ENCODE results near the gene TNFAIP6.
"Not testable (repeated sequence)": the region's sequence is repeated elsewhere in the genome, so short reads cannot be mapped to it uniquely, and the experiment has no call there.

The TNFAIP6 gene

DNA sequence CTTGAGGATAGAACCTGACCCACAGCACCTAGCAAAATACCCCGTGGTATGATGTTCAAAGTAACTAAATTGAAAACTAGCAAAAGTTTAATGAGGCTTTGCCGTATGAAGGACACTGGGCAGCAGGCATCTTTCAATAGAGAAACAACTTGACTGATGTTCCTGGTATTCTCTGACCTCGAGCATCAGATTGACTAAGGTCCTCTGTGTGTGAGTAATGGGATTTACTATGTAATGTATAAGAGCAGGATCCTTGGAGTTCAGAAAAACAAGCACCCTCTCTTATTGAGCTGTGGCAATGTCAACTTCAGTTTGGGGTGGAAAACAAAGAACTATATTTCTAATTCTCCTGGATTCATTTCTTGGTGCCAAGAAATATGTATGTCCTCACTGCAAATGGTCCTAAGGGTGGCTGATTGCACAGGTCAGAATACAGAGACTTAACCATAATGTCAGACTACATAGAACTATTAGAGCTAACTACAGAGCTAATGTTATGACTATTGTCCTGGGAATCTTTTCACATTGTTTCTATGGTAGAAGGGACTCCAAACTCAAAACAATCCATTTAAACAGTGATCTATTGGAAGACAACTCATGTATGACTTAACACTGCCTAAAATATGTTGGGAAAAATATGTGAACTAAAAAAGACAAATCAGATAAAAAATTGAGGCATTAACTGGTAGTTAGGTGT, 4.4 kb downstream of the TNFAIP6 start:
- no peak for DNase-seq

DNA sequence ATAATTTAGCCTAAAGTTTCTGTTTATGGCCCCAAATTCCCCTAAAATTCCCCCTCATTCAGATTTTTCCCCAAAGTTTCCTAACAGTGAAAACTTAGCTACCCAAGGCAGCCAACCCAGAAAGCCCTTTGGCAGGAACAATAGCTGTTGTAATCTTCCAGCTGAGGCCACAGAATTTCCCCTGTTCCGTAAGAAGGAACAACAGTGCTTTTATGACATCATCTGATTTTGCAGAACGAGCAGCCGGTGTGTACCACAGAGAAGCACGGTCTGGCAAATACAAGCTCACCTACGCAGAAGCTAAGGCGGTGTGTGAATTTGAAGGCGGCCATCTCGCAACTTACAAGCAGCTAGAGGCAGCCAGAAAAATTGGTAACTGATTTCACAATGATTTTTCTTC, 6.3 kb downstream of the TNFAIP6 start:
- DNase-seq: peak; percentile 83 to 87

DNA sequence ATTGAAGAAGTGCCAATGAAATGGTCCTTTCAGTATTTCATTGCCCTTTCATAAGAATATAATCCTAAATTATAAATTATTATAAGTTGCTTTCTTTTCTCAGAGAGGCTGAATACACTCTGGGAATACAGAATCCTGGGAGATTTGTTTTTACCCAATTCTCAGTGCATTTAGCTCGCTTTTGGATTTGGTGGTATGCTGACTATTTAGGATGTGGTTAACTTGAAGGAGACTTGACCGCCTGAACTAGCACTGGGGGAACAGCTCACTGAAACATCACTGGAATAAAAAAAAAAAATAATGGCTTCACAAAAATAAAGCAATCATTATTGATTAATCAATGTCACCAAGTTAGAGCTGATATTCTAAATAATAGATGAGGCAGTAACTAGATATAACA, 10.2 kb downstream of the TNFAIP6 start:
- no peak for DNase-seq

DNA sequence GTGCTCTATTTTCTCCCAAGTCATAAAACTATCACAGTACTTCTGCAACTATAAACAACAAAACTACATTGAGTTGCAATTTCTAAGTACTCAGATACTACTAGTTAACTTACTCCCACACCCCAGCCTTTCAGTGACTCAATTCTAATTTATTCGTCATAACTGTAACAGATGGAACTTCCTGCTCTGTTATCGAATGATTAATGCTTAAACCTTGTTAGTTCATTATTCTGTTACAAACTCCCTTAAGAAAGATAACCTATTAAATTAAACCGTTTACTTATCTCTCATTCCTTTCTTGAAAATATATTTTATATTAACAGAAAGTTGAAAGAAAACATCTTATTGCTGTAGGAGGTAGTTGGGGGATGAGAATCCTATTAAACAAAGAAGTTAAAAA, 17.0 kb downstream of the TNFAIP6 start:
- peak; percentile 38 to 57 for DNase-seq

DNA sequence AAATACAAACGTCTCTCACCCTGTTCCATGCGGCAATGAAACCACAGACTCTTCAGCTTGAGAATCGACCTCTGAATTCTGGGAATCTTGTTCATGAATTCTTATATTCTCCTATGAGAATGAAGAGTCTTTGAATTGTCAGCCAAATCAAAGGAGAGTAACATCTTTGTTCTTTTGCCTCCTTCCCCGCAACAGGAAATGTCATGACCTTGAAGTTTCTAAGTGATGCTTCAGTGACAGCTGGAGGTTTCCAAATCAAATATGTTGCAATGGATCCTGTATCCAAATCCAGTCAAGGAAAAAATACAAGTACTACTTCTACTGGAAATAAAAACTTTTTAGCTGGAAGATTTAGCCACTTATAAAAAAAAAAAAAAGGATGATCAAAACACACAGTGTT, 21.8 kb downstream of the TNFAIP6 start:
- no peak for DNase-seq

DNA sequence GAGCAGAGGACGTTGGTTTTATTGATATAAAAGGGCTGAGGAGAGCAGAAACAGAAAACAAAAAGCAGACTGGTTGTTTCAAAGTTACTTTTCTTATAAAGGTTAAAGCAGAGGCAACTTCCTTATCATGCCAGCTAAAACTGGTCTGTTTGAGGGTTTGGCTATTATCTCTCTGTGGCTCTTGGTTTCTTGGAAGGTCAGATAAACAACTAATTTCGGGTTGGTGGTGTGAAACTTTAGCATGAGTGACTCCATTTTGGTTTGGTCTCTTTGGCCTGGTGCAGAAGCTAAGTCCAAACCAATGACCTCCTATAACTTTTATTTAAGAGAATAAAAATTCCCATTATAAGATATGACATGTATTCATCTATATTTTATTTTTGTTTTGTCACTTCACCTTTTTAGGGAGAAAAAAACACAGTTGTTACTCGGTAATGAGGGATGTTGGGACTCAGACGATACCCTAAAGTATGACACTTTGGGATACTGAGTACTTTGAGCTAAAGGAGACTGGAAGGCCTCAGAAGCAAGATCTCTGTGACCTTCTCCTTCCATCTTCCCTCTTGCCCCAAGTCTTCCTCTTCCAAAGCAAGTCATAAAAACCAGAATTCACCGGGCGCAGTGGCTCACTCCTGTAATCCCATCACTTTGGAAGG, 23.3 kb downstream of the TNFAIP6 start:
- DNase-seq: no peak

DNA sequence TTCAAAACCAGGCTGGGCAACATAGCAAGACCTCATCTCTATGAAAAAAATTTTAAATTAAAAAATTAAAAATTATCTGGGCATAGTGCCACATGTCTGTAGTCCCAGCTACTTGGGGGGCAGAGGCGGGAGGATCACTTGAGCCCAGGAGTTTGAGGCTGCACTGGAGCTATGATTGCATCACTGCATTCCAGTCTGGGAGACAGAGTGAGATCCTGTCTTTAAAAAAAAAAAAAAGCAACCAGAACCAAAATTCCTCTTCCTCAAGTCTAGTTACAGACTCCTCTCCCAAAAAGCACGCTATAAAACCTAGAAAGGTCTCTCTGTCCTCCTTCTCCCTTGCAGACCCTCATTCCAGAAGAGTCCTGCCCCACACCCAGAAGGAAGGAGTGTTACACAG, 23.9 kb downstream of the TNFAIP6 start:
- no peak for DNase-seq

DNA sequence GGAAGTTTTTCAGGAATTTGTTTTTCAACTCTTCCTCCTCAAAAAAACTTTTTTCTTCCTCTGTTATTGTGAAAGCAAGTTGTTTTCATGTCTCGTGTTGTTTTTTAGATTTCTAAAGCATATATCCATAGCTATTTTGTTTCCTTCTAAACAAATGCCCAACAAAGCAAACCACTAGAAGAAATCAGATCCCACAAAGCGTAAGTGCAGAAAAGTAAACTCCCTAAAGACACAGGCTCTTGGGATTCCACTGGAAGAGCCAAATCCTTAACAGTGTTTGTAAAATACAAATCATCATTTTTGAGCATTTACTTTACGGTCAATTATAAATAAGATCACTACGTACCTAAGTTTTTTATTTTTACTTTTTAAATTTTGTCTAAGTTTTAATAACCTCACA, 30.6 kb downstream of the TNFAIP6 start:
- DNase-seq: no peak

DNA sequence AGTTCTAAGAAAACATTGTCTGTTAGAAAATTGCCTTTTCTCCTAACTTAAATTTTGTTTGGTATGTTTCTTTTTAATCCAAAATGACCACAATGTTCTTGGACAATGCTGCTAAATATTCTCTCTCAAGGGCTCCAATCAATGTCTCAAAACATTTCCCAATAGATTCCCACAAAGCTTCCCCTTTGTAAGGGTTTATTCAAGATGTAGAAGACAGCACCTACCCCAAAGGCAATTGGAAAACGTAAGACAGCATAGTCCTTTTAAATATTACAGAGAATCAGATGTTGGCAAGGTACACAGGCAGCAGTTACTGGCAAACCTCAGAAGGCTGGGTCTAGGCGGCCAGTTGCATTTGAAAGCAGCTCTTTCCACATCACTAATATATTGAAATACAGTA, 34.0 kb downstream of the TNFAIP6 start:
- no peak for DNase-seq

DNA sequence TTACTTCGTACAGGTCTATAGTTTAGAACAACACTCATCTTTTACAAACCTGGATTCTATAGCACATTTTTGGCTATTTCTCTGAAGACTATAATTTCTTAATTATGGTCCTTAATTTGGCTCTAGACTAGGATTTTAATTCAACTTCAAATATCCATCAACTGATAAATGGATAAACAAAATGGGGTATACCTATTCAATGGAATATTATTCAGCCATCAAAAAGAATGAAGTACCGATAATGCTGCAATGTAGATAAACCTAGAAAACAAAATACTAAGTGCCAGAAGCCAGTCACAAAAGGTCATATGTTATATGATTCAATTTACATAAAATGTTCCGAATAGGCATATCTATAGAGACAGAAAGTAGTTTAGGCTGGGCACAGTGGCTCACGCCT, 37.1 kb downstream of the TNFAIP6 start:
- DNase-seq: no peak

DNA sequence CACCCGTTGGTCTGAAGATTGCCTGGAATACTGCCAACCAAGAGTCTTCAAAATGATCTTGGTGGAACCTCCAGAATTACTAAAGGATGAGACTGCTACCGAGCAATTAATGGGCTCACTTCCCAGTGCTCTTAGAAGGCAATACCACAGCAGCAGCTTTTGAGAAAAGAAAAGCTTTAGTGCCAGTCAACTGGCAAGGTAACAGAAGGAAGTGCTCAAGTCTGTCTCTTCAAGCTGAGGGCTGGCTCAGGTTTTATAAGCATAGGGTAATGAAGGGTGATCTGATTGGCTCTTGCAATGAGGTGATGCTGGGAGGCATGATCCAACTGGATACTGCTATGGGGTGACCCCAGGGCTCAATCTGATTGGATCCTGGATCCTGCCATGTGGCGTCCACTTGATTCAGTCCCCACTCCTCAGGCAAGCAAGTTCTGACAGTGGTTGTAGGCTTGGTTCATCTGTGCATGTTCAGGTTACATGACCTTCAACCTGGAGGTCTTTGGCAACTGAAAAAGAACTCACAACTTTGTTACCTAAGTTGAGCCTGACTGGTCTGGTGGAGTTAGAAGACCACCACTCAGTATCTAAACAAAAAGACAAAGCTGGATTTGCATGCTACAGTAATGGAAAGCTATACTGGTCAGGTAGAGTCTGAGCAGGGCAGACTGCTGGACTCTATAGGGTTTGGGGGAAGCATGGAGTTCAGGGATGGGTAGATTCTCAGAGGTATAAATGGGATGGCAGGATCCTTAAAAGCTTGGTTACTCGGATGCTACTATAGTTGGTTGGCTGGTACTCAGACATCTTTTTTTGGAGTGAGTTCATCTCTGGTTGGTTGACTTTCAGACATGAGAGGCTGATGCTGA, 38.4 kb downstream of the TNFAIP6 start:
- DNase-seq: no peak

DNA sequence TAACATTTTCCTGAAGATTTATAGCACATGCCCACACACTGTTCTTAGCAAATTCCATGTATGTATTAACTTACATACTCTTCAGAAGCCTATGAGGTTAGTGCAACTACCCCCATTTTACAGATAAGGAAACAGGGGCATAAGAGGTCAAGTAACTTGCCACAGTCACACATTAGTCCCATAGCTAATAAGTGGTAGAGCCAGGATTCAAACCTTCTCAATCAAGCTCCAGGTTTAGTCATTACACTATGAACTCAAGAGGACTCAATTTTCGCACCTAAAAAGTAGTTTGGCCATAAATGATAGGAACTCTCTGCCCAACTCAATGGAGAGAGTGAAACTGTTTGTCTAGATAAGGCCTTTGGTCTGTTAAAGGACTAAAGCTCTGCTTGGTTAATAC, 42.6 kb downstream of the TNFAIP6 start:
- DNase-seq: no peak

DNA sequence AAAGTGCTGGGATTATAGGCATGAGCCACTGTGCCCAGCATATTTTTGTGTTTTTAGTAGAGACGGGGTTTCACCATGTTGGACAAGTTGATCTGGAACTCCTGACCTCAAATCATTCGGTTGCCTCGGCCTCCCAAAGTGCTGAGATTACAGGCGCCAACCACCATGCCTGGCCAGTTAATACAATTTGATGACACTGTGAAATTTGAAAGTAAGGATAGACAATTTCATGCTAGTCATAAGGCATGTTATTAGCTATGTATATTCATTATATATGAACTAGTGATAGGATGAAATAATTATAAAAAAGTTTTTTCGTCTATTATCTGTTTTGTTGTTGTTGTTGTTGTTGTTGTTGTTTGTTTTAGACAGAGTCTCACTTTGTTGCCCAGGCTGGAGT, 43.8 kb downstream of the TNFAIP6 start:
- DNase-seq: no peak

DNA sequence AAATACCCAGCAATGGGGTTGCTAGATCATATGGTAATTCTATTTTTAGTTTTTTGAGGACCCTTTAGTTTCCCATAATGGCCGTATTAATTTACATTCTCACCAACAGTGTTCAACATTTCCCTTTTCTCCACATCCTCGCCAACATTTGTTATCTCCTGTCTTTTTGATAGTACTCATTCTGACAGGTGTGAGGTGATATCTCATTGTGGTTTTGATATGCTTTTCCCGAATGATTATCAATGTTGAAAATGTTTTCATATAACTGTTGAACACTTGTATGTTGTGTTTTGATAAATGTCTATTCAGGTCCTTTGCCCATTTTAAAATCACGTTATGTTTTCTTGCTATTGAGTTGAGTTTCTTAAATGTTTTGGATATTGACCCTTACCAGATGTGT, 46.5 kb downstream of the TNFAIP6 start:
- no peak for DNase-seq

DNA sequence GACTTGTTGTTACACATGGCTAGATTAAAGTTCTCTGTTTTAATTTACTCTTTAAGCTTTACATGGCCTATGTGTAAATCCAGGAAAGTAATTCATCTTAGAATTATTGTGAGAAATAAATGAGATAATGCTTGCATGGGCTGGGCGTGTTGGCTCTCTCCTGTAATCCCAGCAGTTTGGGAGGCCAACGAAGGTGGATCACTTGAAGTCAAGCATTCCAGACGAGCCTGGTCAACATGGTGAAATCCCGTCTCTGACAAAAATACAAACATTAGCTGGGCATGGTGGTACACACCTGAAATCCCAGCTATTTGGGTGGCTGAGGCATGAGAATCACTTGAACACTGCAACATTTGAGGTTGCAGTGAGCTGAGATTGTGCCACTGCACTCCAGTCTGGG, 48.0 kb downstream of the TNFAIP6 start:
- no peak for DNase-seq

DNA sequence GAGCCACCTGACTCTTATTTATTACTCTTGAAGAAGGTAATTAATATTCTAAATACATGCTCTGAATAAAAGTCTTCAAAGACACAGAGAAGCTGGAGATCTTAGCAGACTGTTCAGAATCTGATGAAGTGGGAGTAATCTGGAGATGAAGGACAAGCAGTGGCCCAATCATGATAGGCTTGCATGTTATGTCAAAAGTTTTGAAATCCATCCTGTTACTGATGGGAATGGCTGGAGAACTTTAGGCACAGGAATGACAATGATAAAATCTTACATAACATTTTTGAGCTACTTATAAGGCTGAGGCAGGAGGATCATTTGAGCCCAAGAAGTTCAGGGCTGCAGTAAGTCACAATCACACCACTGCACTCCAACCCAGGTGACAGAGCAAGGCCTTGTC, 49.9 kb downstream of the TNFAIP6 start:
- DNase-seq: no peak

DNA sequence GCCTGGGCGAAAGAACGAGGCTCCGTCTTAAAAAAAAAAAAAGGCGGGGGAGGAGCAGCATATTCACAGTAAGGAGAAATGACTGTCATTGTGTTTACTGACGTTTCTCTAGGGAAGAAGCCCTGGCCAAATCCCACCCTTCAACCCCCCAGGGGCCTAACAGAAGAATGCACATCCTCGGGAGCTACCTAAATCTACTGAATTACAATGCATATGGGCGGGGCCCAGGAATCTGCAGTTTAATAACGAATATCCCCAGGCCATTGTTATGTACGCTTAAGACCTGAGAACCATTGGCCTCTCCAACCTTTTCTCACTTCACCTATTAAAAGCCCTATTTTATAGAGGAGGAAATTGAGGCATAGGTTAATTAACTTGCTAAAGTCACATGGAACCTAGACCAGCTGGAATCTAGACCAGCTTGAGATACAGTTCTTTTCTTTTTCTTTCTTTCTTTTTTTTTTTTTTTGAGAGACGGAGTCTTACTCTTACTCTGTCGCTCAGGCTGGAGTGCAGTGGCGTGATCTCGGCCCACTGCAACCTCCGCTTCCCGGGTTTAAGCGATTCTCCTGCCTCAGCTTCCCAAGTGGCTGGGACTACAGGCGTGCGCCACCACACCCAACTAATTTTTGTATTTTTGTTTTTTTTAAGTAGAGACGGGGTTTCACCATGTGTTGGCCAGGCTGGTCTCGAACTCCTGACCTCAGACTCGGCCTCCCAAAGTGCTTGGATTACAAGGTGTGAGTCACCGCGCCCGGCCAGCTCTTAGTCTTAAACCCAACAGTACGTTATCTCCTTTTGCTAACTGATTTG, 51.6 kb downstream of the TNFAIP6 start:
- no peak for DNase-seq

DNA sequence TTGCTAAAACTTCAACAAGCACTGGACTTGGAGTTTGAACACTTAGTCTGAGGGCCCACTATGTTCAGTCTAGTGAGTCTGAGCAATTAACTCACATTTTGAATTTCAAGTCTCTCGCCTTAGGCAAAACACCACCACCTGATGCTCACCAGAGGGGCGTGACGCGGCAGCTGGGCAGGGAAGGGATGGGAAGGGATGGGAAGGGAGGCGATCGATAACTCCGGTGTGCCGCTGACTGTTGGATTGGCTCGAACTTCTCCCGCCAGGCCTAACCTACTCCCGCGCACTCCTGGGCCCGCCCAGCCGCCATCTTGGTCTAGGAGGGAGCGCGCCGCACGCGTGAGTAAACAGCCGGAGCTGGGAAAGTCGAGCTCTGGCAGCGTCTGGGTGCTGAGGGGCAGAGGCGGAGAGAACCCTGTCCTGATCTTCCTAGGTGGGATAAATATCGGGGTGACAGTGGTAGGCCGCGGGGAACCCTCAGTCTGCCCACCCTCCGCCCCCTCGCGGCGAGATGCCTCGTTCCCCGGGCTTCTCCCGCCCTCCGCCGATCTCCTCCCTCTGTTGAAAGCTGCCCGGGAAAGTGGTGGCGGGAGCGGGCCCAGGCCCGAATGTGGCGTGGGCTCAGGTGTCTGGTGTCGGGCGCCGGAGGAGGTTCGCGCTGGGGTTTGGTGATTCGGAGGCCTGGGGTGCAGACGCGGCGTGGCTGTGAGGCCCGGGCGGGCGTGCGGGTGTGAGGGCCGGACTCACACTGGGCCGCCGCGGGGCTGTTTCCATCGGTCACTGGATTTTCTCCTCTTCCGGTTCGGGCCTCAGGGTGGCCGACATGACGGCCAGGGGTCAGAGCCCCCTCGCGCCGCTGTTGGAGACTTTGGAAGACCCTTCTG, 52.5 kb downstream of the TNFAIP6 start, which contains the start of gene RIF1:
TSS of gene RIF1 (plus strand) at position 302 of the 884 bp plus-strand sequence. CDS start at position 824, 522 bp downstream.
- peak; percentile 83 to 88 for DNase-seq

DNA sequence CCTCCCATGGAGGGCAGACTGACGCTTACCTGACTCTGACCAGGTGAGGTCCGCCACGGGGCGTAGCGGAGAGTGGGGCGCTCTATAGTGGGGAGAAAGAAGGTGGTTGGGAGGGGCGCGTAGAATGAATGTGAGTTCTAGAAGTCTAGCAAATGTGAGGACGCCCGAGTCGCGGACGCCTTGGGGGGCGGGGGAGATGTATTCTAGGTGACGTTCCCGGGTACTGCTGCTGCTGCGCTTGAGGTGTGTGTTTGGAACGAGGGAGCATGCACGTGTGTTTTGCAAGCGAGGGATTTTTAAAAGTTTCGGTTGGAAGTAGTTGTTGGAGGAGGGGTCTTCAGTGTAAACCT, 53.1 kb downstream of the TNFAIP6 start:
- no peak for DNase-seq

DNA sequence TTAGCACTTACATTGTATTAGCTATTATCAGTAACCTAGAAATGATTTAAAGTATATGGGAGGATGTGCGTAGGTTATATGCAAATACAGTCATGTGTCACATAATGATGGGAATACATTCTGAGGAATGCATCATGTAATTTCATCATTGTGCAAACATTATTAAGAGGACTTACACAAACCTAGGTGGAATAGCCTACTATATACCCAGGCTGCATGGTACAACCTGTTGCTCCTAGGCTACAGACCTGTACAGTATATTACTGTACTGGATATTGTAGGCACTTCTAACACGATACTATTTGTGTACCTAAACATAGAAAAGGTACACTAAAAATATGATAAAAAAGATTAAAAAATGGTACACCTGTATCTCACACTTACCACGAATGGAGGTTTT, 60.3 kb downstream of the TNFAIP6 start:
- DNase-seq: no peak

DNA sequence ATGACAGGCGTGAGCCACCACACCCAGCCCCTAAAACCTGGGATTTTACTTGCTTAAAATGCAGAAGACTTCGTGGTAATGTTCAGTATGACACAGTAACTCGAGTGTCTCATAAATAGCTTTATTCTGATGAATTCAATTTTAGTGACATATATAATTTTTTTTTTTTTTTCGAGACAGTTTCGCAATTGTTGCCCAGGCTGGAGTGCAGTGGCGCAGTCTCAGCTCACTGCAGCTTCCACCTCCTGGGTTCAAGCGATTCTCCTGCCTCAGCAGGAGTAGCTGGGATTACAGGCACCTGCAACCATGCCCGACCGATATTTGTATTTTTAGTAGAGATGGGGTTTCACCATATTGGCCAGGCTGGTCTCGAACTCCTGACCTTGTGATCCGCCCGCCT, 64.3 kb downstream of the TNFAIP6 start:
- DNase-seq: not testable (repeated sequence)

Data from inflammatory macrophage (primary cell).